CD14-positive monocyte (primary cell): ENCODE results near the gene FAM210A. TPM values are rescaled to one million over a fixed set of nuclear protein-coding genes. Genes with fewer than 3 reads are reported as not detected.
A peak's percentile ranks its signal among the peaks of the same experiment; 100 is the strongest.

Experiments used
- DNase-seq, 3 donors: peaks; one replicate each; pipeline ENCODE4 v3.0.0-alpha.2; 2011 to 2022
- H2AFZ ChIP-seq: 2 replicates; pipeline ENCODE4 v1.6.0; 2012; ENCODE audit warnings: mild to moderate bottlenecking, low read depth, low read length, inconsistent platforms; ENCODE audit not compliant: insufficient read depth, poor library complexity, severe bottlenecking
- H3K27ac ChIP-seq, 2 donors: 1 replicate in 1 of 2; 2 replicates in 1 of 2; pipeline ENCODE4 v1.5.1; 2012 to 2013; ENCODE audit warnings: low read length in 2 of 2, control low read depth in 1 of 2, inconsistent platforms in 1 of 2, low read depth in 1 of 2, mild to moderate bottlenecking in 1 of 2
- H3K27me3 ChIP-seq, 2 donors: one replicate each; pipeline versions ENCODE4 v1.6.0 to v1.6.1; 2011 to 2013; ENCODE audit warnings: low read length in 2 of 2; ENCODE audit not compliant: control insufficient read depth in 2 of 2, insufficient read depth in 2 of 2
- H3K36me3 ChIP-seq, 2 donors: replicated peaks in 1 of 2; 1 replicate in 1 of 2; 2 replicates in 1 of 2; pipeline versions ENCODE4 v1.5.1 to v1.6.1; 2012 to 2013; ENCODE audit warnings: low read length in 2 of 2, control low read depth in 1 of 2, inconsistent platforms in 1 of 2, mild to moderate bottlenecking in 1 of 2; ENCODE audit not compliant: insufficient read depth in 2 of 2, control insufficient read depth in 1 of 2
- H3K4me1 ChIP-seq, 2 donors: 1 replicate in 1 of 2; 2 replicates in 1 of 2; pipeline versions ENCODE4 v1.5.1 to v1.6.1; 2012 to 2013; ENCODE audit warnings: low read length in 2 of 2, control low read depth in 1 of 2, inconsistent platforms in 1 of 2, mild to moderate bottlenecking in 1 of 2, moderate library complexity in 1 of 2; ENCODE audit not compliant: insufficient read depth in 2 of 2, control insufficient read depth in 1 of 2
- H3K4me2 ChIP-seq: replicated peaks from 2 replicates; pipeline ENCODE3; 2012; ENCODE audit warnings: low read length, moderate library complexity, mild to moderate bottlenecking; ENCODE audit not compliant: poor library complexity, severe bottlenecking; ENCODE audit errors: extremely low read depth
- H3K4me3 ChIP-seq, 3 experiments: fragments of 200-600 bp in 1 of 3; sonication (generic) in 1 of 3; replicated peaks in 1 of 3; 1 replicate in 2 of 3; 2 replicates in 1 of 3; pipeline ENCODE4 v1.5.1; 2011 to 2013; ENCODE audit warnings: low read length in 3 of 3, mild to moderate bottlenecking in 3 of 3, control low read depth in 2 of 3, low read depth in 2 of 3, inconsistent platforms in 1 of 3, moderate library complexity in 1 of 3
- H3K79me2 ChIP-seq: 2 replicates; pipeline ENCODE4 v1.6.0; 2012; ENCODE audit warnings: mild to moderate bottlenecking, control low read depth, inconsistent platforms, low read length, moderate library complexity; ENCODE audit not compliant: insufficient read depth
- H3K9ac ChIP-seq: 2 replicates; pipeline ENCODE4 v1.6.0; 2017; ENCODE audit warnings: low read length, mild to moderate bottlenecking; ENCODE audit not compliant: insufficient read depth, poor library complexity, severe bottlenecking
- H3K9me3 ChIP-seq, 2 donors: replicated peaks in 1 of 2; 1 replicate in 1 of 2; 2 replicates in 1 of 2; pipeline versions ENCODE4 v1.5.1 to v1.6.1; 2012 to 2013; ENCODE audit warnings: low read length in 2 of 2, control low read depth in 1 of 2; ENCODE audit not compliant: control insufficient read depth in 1 of 2, insufficient read depth in 1 of 2
- H4K20me1 ChIP-seq: 2 replicates; pipeline ENCODE4 v1.6.0; 2012; ENCODE audit warnings: mild to moderate bottlenecking, low read length, control low read depth, moderate library complexity; ENCODE audit not compliant: insufficient read depth
- H3K27ac Mint-ChIP-seq, 7 donors: one replicate each; pipeline ENCODE4 v1.8.0; 2020; ENCODE audit warnings: mild to moderate bottlenecking in 7 of 7, mixed read lengths in 7 of 7, moderate library complexity in 6 of 7, inconsistent platforms in 2 of 7
- H3K27me3 Mint-ChIP-seq, 3 donors: one replicate each; pipeline ENCODE4 v1.8.0; 2021 to 2022; ENCODE audit warnings: low read depth in 3 of 3, mild to moderate bottlenecking in 3 of 3, mixed read lengths in 3 of 3, moderate library complexity in 3 of 3, inconsistent platforms in 1 of 3
- H3K36me3 Mint-ChIP-seq, 2 donors: one replicate each; pipeline ENCODE4 v1.8.0; 2020; ENCODE audit warnings: mixed read lengths in 2 of 2, inconsistent platforms in 1 of 2, mild to moderate bottlenecking in 1 of 2
- H3K4me1 Mint-ChIP-seq: one replicate; pipeline ENCODE4 v1.8.0; 2020; ENCODE audit warnings: mild to moderate bottlenecking, mixed read lengths
- H3K4me3 Mint-ChIP-seq, 2 donors: one replicate each; pipeline ENCODE4 v1.8.0; 2020; ENCODE audit warnings: mild to moderate bottlenecking in 2 of 2, mixed read lengths in 2 of 2, moderate library complexity in 1 of 2
- H3K9me3 Mint-ChIP-seq, 7 donors: one replicate each; pipeline ENCODE4 v1.8.0; 2020 to 2022; ENCODE audit warnings: mixed read lengths in 7 of 7, mild to moderate bottlenecking in 6 of 7, moderate library complexity in 6 of 7, inconsistent platforms in 2 of 7
- CTCF ChIP-seq: fragments of 200-600 bp; IDR thresholded peaks from one replicate; pipeline ENCODE4 v1.8.0; 2022; ENCODE audit warnings: antibody characterized with exemption, mild to moderate bottlenecking
- WGBS: methylation state at CpG from one replicate; pipeline ENCODE4 v1.1.5; 2013; ENCODE audit warnings: missing lambda C conversion rate; ENCODE audit not compliant: insufficient coverage; 5-methylcytosine and 5-hydroxymethylcytosine counted together
- intact Hi-C, 2 donors: fragments of 100-400 bp; cut with micrococcal nuclease; formaldehyde crosslinking; loops; one replicate each; pipeline versions ENCODE4 v1.15.0 to v1.15.1; 2023
- polyA plus RNA-seq, 3 donors: library from polyadenylated mRNA; depleted of rRNA in 1 of 3; unstranded in 2 of 3; stranded (reverse) in 1 of 3; fragments of 300-500 nt in 2 of 3; fragments of >200 nt in 1 of 3; fragmentation: Illumina TruSeq in 2 of 3; gene quantifications; 1 replicate in 2 of 3; 2 replicates in 1 of 3; pipeline ENCODE4 v1.2.3, GENCODE V29; 2012 to 2021

Gene FAM210A
- polyA plus RNA-seq, 3 donors, result 2.8 to 6.9 (median 6.9) TPM

GRCh38 chr18:13619505-13620205 lies 106.7 kb downstream of the FAM210A start:
- H3K27me3 ChIP-seq, result no peaks in the 10 kb centered on the region
- DNase-seq, result no peak
- H3K4me3 ChIP-seq, result no peak overlapping the region
- no peak for TF ChIP-seq CTCF
- H3K36me3 ChIP-seq, result no peaks in the 10 kb centered on the region
- peaks cover 34% of the 10 kb centered on the region in 2 donors for H3K4me1 ChIP-seq
- peaks cover 0 to 5% (median 0%) of the 10 kb centered on the region in 7 donors for H3K9me3 Mint-ChIP-seq
- H3K9ac ChIP-seq, result no peak overlapping the region
- peaks cover 0 to 5% (median 2%) of the 10 kb centered on the region in 3 donors for H3K27me3 Mint-ChIP-seq
- H3K27ac Mint-ChIP-seq, result no peak overlapping the region
- H4K20me1 ChIP-seq, result no peaks in the 10 kb centered on the region
- no peaks in the 10 kb centered on the region for H3K9me3 ChIP-seq
- H3K4me2 ChIP-seq, result no peak overlapping the region
- no peaks in the 10 kb centered on the region for H3K79me2 ChIP-seq
- no peak overlapping the region for H3K4me3 Mint-ChIP-seq
- no peak overlapping the region for H3K27ac ChIP-seq
- H2AFZ ChIP-seq, result no peak overlapping the region
- intact Hi-C loops, result loop anchor here (5.0 to 10.0 kb wide), 3 partner anchors 62 to 405 kb away; partner anchors contain the start of gene LDLRAD4 (in 1 of the 2)
- H3K36me3 Mint-ChIP-seq, result peaks cover 13 to 18% of the 10 kb centered on the region in 2 donors
- WGBS, result 97% methylated on average over 17 of the region's 20 CpGs
- peaks cover 32% of the 10 kb centered on the region for H3K4me1 Mint-ChIP-seq

GRCh38 chr18:13618760-13619438 lies 107.5 kb downstream of the FAM210A start:
- Histone ChIP-seq H4K20me1 (no peaks in the 10 kb centered on the region), H3K4me3 (no peak overlapping the region), H3K36me3 (no peaks in the 10 kb centered on the region), H3K9ac (no peak overlapping the region), H3K79me2 (no peaks in the 10 kb centered on the region), H3K4me2 (no peak overlapping the region), H3K27ac (no peak overlapping the region), H3K4me1 (peaks cover 37 to 38% of the 10 kb centered on the region in 2 donors), H3K27me3 (no peaks in the 10 kb centered on the region), H2AFZ (no peak overlapping the region), H3K9me3 (no peaks in the 10 kb centered on the region)
- Mint-ChIP-seq H3K36me3 (peaks cover 18 to 20% of the 10 kb centered on the region in 2 donors), H3K27me3 (peaks cover 2 to 8% (median 3%) of the 10 kb centered on the region in 3 donors), H3K4me3 (no peak overlapping the region), H3K4me1 (peaks cover 37% of the 10 kb centered on the region), H3K27ac (peak overlapping the region in 2 of 7 donors; percentile 18 to 43), H3K9me3 (peaks cover 0 to 6% (median 0%) of the 10 kb centered on the region in 7 donors)
- intact Hi-C loops, result no loop called here
- TF ChIP-seq CTCF, result no peak
- no peak for DNase-seq
- 97% methylated on average over 12 of the region's 13 CpGs for WGBS
